Stimulated activated CD4-positive, alpha-beta T cell treated with anti-CD3 and anti-CD28 coated beads, Interleukin-1b, Interleukin-23, amount 100 ng/mL, for 48 hours (primary cell): ENCODE data around the gene PROSER3.
"Not testable (repeated sequence)": the region's sequence is repeated elsewhere in the genome, so short reads cannot be mapped to it uniquely, and the experiment has no call there.

Source experiments
- DNase-seq: peaks from one replicate; pipeline ENCODE4 v3.0.0-alpha.2; 2020

The PROSER3 gene

GRCh38 chr19:35795564-35795963 lies 37.6 kb downstream of the PROSER3 start:
- not testable (repeated sequence) for DNase-seq

- no peak for DNase-seq
These were observed 38.9 kb downstream of the PROSER3 start for GRCh38 chr19:35796645-35797542.

- DNase-seq: no peak
These were observed 39.7 kb downstream of the PROSER3 start for GRCh38 chr19:35797663-35798062.

GRCh38 chr19:35801828-35802227 lies 43.9 kb downstream of the PROSER3 start:
- DNase-seq: no peak

GRCh38 chr19:35805526-35806102 lies 47.6 kb downstream of the PROSER3 start:
- DNase-seq: no peak

- DNase-seq: no peak
These were observed 48.6 kb downstream of the PROSER3 start for GRCh38 chr19:35806597-35806996.

- no peak for DNase-seq
These were observed 49.7 kb downstream of the PROSER3 start for GRCh38 chr19:35807633-35808032.

- no peak for DNase-seq
These were observed 53.6 kb downstream of the PROSER3 start for GRCh38 chr19:35811317-35812219.

- DNase-seq: no peak
These were observed 54.5 kb downstream of the PROSER3 start, which contains the start of gene PRODH2 for GRCh38 chr19:35812220-35813042. TSS of gene PRODH2 (minus strand) at chr19:35812845. CDS start at chr19:35812805, 40 bp downstream.

GRCh38 chr19:35813043-35813890 lies 55.3 kb downstream of the PROSER3 start:
- DNase-seq: no peak

GRCh38 chr19:35816262-35816661 lies 58.3 kb downstream of the PROSER3 start:
- DNase-seq: no peak

GRCh38 chr19:35816846-35817245 lies 58.9 kb downstream of the PROSER3 start:
- DNase-seq: no peak

GRCh38 chr19:35818445-35818844 lies 60.5 kb downstream of the PROSER3 start:
- no peak for DNase-seq
